ENCODE measurements around the gene BCAR3.

BCAR3 gene

GRCh38 chr1:93611668-93612067, 70.0 kb downstream of the BCAR3 start:
- Histone ChIP-seq H4K91ac (ENCODE audit: low read depth, low read length) (no peak overlapping the region), H3K14ac (ENCODE audit: low read length) (no peak overlapping the region), H3K9ac (ENCODE audit: low read length) (no peak overlapping the region), H3K27me3 (ENCODE audit: insufficient read depth, low read length) (no peaks in the 10 kb centered on the region), H2AFZ (ENCODE audit: insufficient read depth, low read length, poor library complexity) (no peak overlapping the region), H3K9me3 (ENCODE audit: insufficient read depth, low read depth, low read length) (no peaks in the 10 kb centered on the region), H3K23ac (ENCODE audit: low read length) (no peak overlapping the region), H3K18ac (ENCODE audit: low read length) (no peak overlapping the region), H2AK5ac (ENCODE audit: low read length) (no peak overlapping the region), H3K4me1 (ENCODE audit: control insufficient read depth in 1 of 2, insufficient read depth in 2 of 2, low read length in 2 of 2) (peaks cover 46 to 54% of the 10 kb centered on the region in 2 experiments), H3K79me1 (ENCODE audit: low read length) (peaks cover 25% of the 10 kb centered on the region), H3K27ac (ENCODE audit: low read depth, low read length) (no peak overlapping the region), H4K12ac (ENCODE audit: low read depth, low read length) (no peak overlapping the region), H3K36me3 (ENCODE audit: control insufficient read depth in 1 of 2, insufficient read depth in 2 of 2, low read length in 2 of 2) (no peaks in the 10 kb centered on the region), H4K8ac (ENCODE audit: low read depth, low read length) (no peak overlapping the region), H3K79me2 (ENCODE audit: control insufficient read depth, insufficient read depth, low read length, poor library complexity) (peaks cover 10% of the 10 kb centered on the region), H2BK120ac (ENCODE audit: insufficient read depth, low read length, poor library complexity) (no peak overlapping the region), H3K4me2 (ENCODE audit: low read length) (no peak overlapping the region), H3K4ac (ENCODE audit: low read depth, low read length) (no peak overlapping the region), H2BK12ac (ENCODE audit: low read length) (no peak overlapping the region), H2BK5ac (ENCODE audit: low read depth, low read length, poor library complexity) (no peak overlapping the region), H3K4me3 (ENCODE audit: low read depth, low read length) (no peak overlapping the region)
- no peak for DNase-seq
- no CpG with 5 or more reads among the region's 5 CpGs for WGBS (ENCODE audit: extremely low coverage, insufficient coverage, insufficient read length)

DNA sequence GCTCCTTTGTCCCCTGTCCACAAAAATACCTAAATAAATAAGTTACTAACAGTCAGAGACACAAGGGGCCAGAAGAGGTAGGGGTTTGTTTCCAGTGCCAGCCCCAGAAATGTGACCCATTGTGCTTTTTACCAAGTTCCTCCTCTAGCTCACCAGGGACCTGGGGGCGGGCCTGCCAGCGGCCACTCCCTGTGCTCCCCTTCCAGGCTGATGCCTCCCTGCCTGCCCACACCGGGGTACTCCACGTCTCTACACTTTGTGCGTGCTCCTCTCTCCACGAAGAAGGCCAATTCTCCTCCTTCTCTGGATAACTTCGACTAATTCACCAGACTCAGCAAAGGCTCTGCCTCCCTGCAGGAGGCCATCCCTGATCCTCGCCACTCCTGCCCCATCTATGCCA, 72.1 kb downstream of the BCAR3 start:
- Histone ChIP-seq H3K4me3 (ENCODE audit: low read depth, low read length) (no peak overlapping the region), H3K27ac (ENCODE audit: low read depth, low read length) (peak overlapping the region; percentile 64), H3K4me1 (ENCODE audit: control insufficient read depth in 1 of 2, insufficient read depth in 2 of 2, low read length in 2 of 2) (peaks cover 37 to 49% of the 10 kb centered on the region in 2 experiments), H4K8ac (ENCODE audit: low read depth, low read length) (peak overlapping the region; percentile 47), H3K36me3 (ENCODE audit: control insufficient read depth in 1 of 2, insufficient read depth in 2 of 2, low read length in 2 of 2) (no peaks in the 10 kb centered on the region), H3K9ac (ENCODE audit: low read length) (no peak overlapping the region), H2AFZ (ENCODE audit: insufficient read depth, low read length, poor library complexity) (no peak overlapping the region), H3K27me3 (ENCODE audit: insufficient read depth, low read length) (no peaks in the 10 kb centered on the region), H3K4me2 (ENCODE audit: low read length) (no peak overlapping the region), H2AK5ac (ENCODE audit: low read length) (peak overlapping the region; percentile 48), H3K79me2 (ENCODE audit: control insufficient read depth, insufficient read depth, low read length, poor library complexity) (peaks cover 10% of the 10 kb centered on the region), H3K14ac (ENCODE audit: low read length) (peak overlapping the region; percentile 43), H3K9me3 (ENCODE audit: insufficient read depth, low read depth, low read length) (no peaks in the 10 kb centered on the region), H2BK5ac (ENCODE audit: low read depth, low read length, poor library complexity) (peak overlapping the region; percentile 16), H3K79me1 (ENCODE audit: low read length) (peaks cover 21% of the 10 kb centered on the region), H3K23ac (ENCODE audit: low read length) (no peak overlapping the region), H3K4ac (ENCODE audit: low read depth, low read length) (peak overlapping the region; percentile 30), H3K18ac (ENCODE audit: low read length) (peak overlapping the region; percentile 61), H2BK120ac (ENCODE audit: insufficient read depth, low read length, poor library complexity) (peak overlapping the region; percentile 33), H4K91ac (ENCODE audit: low read depth, low read length) (peak overlapping the region; percentile 16), H4K12ac (ENCODE audit: low read depth, low read length) (no peak overlapping the region), H2BK12ac (ENCODE audit: low read length) (peak overlapping the region; percentile 51)
- DNase-seq, result no peak
- WGBS (ENCODE audit: extremely low coverage, insufficient coverage, insufficient read length), result no CpG with 5 or more reads among the region's 8 CpGs

DNA sequence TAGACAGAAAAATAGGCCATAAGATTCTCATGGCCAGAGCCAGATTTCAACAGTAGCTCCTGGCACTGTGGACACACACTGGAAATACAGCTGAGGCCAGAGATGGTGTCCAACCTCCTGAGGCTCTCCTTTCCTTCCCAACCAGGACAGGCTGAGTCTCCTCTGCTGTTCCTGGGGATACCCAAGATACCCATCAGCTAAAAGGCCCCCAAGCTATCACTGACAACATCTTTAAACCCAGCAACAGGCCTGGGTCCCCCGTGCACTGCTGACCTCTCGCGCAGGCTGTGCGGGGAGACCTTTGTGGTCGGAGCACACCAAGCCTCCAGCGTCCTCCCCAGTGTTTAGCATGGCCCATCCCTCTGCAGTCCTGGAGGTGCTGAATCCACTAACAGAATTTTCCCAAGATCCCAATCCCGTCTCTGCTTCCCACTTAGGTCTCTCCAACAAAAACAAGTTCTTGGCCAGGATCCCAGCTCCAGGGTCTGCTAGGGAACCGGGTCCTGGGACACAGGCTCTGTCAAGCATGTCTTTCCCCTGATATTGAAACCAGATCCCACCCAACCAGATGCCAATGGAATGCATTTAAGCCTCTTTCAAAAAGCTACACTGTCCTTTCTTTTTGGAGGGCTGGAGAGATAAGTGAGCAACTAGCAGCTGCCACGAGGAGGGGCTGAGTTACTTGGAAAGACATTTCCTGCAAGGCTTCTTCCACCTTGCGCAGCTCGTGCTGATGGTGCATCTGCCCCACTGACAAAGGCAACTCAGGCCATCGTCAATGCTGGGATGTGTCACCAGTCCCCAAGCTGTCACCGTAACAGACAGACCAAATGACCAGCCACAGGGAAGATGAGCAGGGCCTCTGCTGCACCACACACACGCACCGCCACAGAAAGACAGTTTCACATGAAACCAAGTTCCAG, 73.2 kb downstream of the BCAR3 start:
- DNase-seq, result no peak
- Histone ChIP-seq H4K8ac (ENCODE audit: low read depth, low read length) (peak overlapping the region; percentile 37), H3K18ac (ENCODE audit: low read length) (peak overlapping the region; percentile 18), H4K12ac (ENCODE audit: low read depth, low read length) (no peak overlapping the region), H3K9ac (ENCODE audit: low read length) (no peak overlapping the region), H3K36me3 (ENCODE audit: control insufficient read depth in 1 of 2, insufficient read depth in 2 of 2, low read length in 2 of 2) (no peaks in the 10 kb centered on the region), H4K91ac (ENCODE audit: low read depth, low read length) (peak overlapping the region; percentile 50), H2AFZ (ENCODE audit: insufficient read depth, low read length, poor library complexity) (peak overlapping the region; percentile 40), H3K4me2 (ENCODE audit: low read length) (no peak overlapping the region), H2BK120ac (ENCODE audit: insufficient read depth, low read length, poor library complexity) (no peak overlapping the region), H3K4ac (ENCODE audit: low read depth, low read length) (no peak overlapping the region), H3K4me3 (ENCODE audit: low read depth, low read length) (no peak overlapping the region), H3K9me3 (ENCODE audit: insufficient read depth, low read depth, low read length) (no peaks in the 10 kb centered on the region), H3K23ac (ENCODE audit: low read length) (no peak overlapping the region), H3K27me3 (ENCODE audit: insufficient read depth, low read length) (no peaks in the 10 kb centered on the region), H3K79me1 (ENCODE audit: low read length) (peaks cover 16% of the 10 kb centered on the region), H2BK5ac (ENCODE audit: low read depth, low read length, poor library complexity) (peak overlapping the region; percentile 44), H3K4me1 (ENCODE audit: control insufficient read depth in 1 of 2, insufficient read depth in 2 of 2, low read length in 2 of 2) (peaks cover 28 to 41% of the 10 kb centered on the region in 2 experiments), H2AK5ac (ENCODE audit: low read length) (no peak overlapping the region), H3K27ac (ENCODE audit: low read depth, low read length) (peak overlapping the region; percentile 77), H2BK12ac (ENCODE audit: low read length) (peak overlapping the region; percentile 25), H3K14ac (ENCODE audit: low read length) (peak overlapping the region; percentile 18), H3K79me2 (ENCODE audit: control insufficient read depth, insufficient read depth, low read length, poor library complexity) (peaks cover 10% of the 10 kb centered on the region)
- WGBS (ENCODE audit: extremely low coverage, insufficient coverage, insufficient read length), result no CpG with 5 or more reads among the region's 15 CpGs

DNA sequence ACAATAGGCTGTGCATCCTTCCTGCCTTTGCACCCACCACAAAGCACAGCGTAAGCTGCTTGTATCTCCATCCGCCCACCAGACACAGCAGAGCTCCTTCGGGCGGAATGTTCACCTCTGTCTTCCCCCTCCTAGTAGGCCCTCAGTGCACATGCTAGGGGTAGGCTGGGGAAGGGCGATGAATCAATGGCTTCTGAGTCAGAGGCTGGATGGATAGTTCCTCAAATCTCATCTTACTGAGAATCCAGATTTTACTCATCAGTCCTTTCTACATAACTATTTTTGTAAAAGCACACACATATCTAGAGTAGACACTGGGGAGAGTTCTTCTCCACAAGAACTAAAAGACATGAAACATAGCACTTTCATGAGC, 73.8 kb downstream of the BCAR3 start:
- H3K23ac ChIP-seq (ENCODE audit: low read length), result no peak overlapping the region
- H2AK5ac ChIP-seq (ENCODE audit: low read length), result peak overlapping the region; percentile 59
- H4K8ac ChIP-seq (ENCODE audit: low read depth, low read length), result peak overlapping the region; percentile 45

More for the DNA sequence above, 73.8 kb downstream of the BCAR3 start:
- peak overlapping the region; percentile 50 for H4K91ac ChIP-seq (ENCODE audit: low read depth, low read length)
- H3K4ac ChIP-seq (ENCODE audit: low read depth, low read length), result peak overlapping the region; percentile 56
- H3K4me1 ChIP-seq (ENCODE audit: control insufficient read depth in 1 of 2, insufficient read depth in 2 of 2, low read length in 2 of 2), result peaks cover 32 to 46% of the 10 kb centered on the region in 2 experiments
- H3K9ac ChIP-seq (ENCODE audit: low read length), result no peak overlapping the region
- no peaks in the 10 kb centered on the region for H3K27me3 ChIP-seq (ENCODE audit: insufficient read depth, low read length)
- DNase-seq, result no peak
- peak overlapping the region; percentile 39 for H2BK120ac ChIP-seq (ENCODE audit: insufficient read depth, low read length, poor library complexity)
- no peak overlapping the region for H3K4me3 ChIP-seq (ENCODE audit: low read depth, low read length)
- H3K14ac ChIP-seq (ENCODE audit: low read length), result peak overlapping the region; percentile 79
- peak overlapping the region; percentile 45 for H2BK5ac ChIP-seq (ENCODE audit: low read depth, low read length, poor library complexity)
- no peaks in the 10 kb centered on the region for H3K9me3 ChIP-seq (ENCODE audit: insufficient read depth, low read depth, low read length)
- H3K4me2 ChIP-seq (ENCODE audit: low read length), result no peak overlapping the region
- H4K12ac ChIP-seq (ENCODE audit: low read depth, low read length), result no peak overlapping the region
- peak overlapping the region; percentile 35 for H3K18ac ChIP-seq (ENCODE audit: low read length)
- peak overlapping the region; percentile 77 for H3K27ac ChIP-seq (ENCODE audit: low read depth, low read length)
- peaks cover 21% of the 10 kb centered on the region for H3K79me1 ChIP-seq (ENCODE audit: low read length)
- H3K36me3 ChIP-seq (ENCODE audit: control insufficient read depth in 1 of 2, insufficient read depth in 2 of 2, low read length in 2 of 2), result no peaks in the 10 kb centered on the region
- peak overlapping the region; percentile 19 for H2BK12ac ChIP-seq (ENCODE audit: low read length)
- peaks cover 10% of the 10 kb centered on the region for H3K79me2 ChIP-seq (ENCODE audit: control insufficient read depth, insufficient read depth, low read length, poor library complexity)
- WGBS (ENCODE audit: extremely low coverage, insufficient coverage, insufficient read length), result no CpG with 5 or more reads among the region's 5 CpGs
- H2AFZ ChIP-seq (ENCODE audit: insufficient read depth, low read length, poor library complexity), result no peak overlapping the region
